ENCODE data around the gene ENDOD1. TPM values are rescaled to one million over a fixed set of nuclear protein-coding genes. Genes with fewer than 3 reads are reported as not detected.
A peak's percentile ranks its signal among the peaks of the same experiment; 100 is the strongest.
"Not testable (repeated sequence)": the region's sequence is repeated elsewhere in the genome, so short reads cannot be mapped to it uniquely, and the experiment has no call there.

ENDOD1 gene
- total RNA-seq, 4 donors from 2014 or later = 27.8 to 44.8 (median 35.9) TPM

DNA sequence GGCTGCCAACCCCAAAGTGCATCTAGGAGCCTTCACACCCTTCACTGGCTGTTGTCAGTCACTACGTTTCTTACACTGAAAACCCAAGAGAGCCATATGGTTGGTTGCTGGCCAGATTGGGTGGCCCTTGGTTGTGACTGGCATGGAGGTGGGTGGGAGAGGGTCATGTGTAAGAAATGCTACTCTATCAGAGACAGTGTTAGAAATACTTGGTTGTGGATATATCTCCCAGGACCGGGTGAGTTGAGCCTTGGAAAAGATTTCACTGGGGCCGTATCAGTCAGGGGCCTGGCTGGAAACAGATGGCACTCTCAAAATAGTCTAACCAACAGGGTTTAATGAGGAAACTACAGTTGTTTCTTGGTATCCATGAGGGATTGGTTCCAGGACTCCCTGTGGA lies 15.2 kb downstream of the ENDOD1 start:
- Histone ChIP-seq H3K4me3 (no peak overlapping the region), H3K27me3 (no peaks in the 10 kb centered on the region), H3K27ac (no peak overlapping the region), H3K9me3 (no peaks in the 10 kb centered on the region), H3K36me3 (peaks cover 0 to 12% (median 0%) of the 10 kb centered on the region in 3 donors), H3K4me1 (peaks cover 5 to 55% (median 19%) of the 10 kb centered on the region in 3 donors)
- DNase-seq = no peak
- 91 to 94% methylated on average over 3 of the region's 3 CpGs for WGBS, 2 donors
- no peak for TF ChIP-seq POLR2A (IDR thresholded peaks at IDR 0.05)
- TF ChIP-seq, protein P1, sequence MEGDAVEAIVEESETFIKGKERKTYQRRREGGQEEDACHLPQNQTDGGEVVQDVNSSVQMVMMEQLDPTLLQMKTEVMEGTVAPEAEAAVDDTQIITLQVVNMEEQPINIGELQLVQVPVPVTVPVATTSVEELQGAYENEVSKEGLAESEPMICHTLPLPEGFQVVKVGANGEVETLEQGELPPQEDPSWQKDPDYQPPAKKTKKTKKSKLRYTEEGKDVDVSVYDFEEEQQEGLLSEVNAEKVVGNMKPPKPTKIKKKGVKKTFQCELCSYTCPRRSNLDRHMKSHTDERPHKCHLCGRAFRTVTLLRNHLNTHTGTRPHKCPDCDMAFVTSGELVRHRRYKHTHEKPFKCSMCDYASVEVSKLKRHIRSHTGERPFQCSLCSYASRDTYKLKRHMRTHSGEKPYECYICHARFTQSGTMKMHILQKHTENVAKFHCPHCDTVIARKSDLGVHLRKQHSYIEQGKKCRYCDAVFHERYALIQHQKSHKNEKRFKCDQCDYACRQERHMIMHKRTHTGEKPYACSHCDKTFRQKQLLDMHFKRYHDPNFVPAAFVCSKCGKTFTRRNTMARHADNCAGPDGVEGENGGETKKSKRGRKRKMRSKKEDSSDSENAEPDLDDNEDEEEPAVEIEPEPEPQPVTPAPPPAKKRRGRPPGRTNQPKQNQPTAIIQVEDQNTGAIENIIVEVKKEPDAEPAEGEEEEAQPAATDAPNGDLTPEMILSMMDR (IDR thresholded peaks at IDR 0.05) = no peak
- intact Hi-C loops (cut with DNase I) = no loop called here

DNA sequence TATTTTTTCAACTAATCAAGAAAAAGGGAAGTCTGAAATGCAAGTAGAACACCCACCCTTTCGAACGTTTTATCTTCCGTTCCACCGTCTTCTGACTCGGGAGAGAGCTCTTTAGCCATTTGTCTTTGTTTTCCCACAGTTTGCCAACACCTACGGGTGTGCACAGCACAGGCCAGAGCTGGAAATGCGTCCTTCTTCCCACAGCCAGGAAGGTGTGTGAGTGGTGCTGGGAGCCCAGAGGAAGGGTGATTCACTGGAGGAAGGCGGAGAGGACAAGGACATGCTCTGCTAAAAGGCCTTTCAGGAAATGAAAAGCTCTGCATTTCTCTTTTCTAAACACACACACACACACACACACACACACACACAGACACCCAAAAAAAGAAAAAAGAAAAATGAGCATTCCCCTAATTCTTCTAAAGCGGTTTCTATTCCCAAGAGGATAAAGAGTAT lies 18.5 kb downstream of the ENDOD1 start:
- peaks cover 5 to 63% (median 19%) of the 10 kb centered on the region in 3 donors for H3K4me1 ChIP-seq
- peaks cover 0 to 9% (median 0%) of the 10 kb centered on the region in 3 donors for H3K36me3 ChIP-seq
- 14 to 40% methylated on average over 9 of the region's 9 CpGs for WGBS, 2 donors
- TF ChIP-seq POLR2A (IDR thresholded peaks at IDR 0.05) = no peak
- TF ChIP-seq, protein P1 (IDR thresholded peaks at IDR 0.05) = no peak
- H3K4me3 ChIP-seq = peak overlapping the region; percentile 3 to 31 (median 14)
- H3K27me3 ChIP-seq = no peaks in the 10 kb centered on the region
- intact Hi-C loops (cut with DNase I) = no loop called here
- peak overlapping the region; percentile 74 to 85 (median 82) for H3K27ac ChIP-seq
- no peaks in the 10 kb centered on the region for H3K9me3 ChIP-seq
- DNase-seq = no peak

DNA sequence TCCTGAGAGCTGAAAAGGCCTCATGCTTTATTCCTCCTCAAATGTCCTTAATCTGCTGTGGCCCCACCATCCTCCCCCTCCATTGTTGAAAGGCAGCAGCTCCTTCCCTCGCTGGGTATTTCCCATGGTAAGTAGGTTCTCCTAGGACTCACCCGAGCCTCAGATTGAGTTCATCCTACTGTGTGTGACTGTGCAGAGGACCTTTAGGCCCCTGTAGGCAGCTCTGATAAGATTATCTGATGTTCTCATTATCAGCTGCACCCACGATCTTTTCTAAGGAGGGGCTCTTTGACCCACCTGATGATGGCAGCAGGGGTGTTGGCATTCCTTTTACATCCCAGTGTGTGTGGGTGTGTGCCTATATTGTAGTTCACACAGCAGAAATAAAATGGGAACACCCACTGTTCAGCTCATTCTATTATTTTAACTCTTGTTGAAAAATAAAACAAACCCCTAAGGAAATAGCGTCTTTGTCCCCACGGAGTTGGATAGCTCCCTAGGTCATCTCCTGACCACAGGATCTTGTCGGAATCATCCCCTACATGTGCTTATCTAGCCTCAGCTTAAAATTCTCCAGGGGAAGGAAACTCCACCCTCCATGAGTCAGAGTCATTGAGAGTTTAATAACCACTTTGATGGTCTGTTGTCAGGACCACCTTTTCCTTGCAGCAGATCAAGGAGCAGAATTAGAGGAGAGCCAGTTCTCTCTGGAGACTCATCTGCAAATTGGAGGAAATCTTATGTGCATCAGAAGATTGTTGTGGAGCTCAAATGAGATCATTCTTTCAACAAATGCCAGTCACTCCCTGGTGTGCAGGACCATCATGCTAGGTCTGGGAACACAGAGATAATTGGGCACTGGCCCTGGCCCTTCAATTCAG lies 19.3 kb downstream of the ENDOD1 start:
- Histone ChIP-seq H3K36me3 (peaks cover 0 to 9% (median 0%) of the 10 kb centered on the region in 3 donors), H3K4me3 (peak overlapping the region in 1 of 4 donors; percentile 31), H3K4me1 (peaks cover 5 to 60% (median 17%) of the 10 kb centered on the region in 3 donors), H3K27me3 (no peaks in the 10 kb centered on the region), H3K27ac (peak overlapping the region; percentile 74 to 85 (median 82)), H3K9me3 (no peaks in the 10 kb centered on the region)
- 38 to 60% methylated on average over 6 of the region's 6 CpGs for WGBS, 2 donors
- intact Hi-C loops (cut with DNase I) = no loop called here
- no peak for DNase-seq
- TF ChIP-seq, protein P1 (IDR thresholded peaks at IDR 0.05) = no peak
- no peak for TF ChIP-seq POLR2A (IDR thresholded peaks at IDR 0.05)

DNA sequence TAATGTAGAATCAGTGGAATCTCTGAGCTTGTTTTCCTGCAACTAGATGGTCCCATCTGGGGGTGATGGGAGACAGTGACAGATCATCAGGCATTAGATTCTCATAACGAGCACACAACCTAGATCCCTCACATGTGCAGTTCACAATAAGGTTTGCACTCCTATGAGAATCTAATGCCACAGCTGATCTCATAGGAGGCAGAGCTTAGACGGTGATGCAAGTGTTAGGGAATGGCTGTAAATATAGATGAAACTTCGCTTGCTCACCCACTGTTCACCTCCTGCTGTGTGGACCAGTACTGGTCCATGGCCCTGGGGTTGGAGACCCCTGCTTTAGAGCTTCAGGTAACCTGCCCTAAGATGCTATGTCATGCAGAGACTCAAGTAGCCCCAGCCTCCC lies 21.8 kb downstream of the ENDOD1 start:
- intact Hi-C loops (cut with DNase I); H3K4me3 ChIP-seq; H3K27ac ChIP-seq; H3K36me3 ChIP-seq; H3K9me3 ChIP-seq; DNase-seq; H3K27me3 ChIP-seq: not testable (repeated sequence)
- 78 to 97% methylated on average over 1 to 3 of the region's 3 CpGs for WGBS, 2 donors
- H3K4me1 ChIP-seq = peaks cover 5 to 42% (median 16%) of the 10 kb centered on the region in 3 donors

DNA sequence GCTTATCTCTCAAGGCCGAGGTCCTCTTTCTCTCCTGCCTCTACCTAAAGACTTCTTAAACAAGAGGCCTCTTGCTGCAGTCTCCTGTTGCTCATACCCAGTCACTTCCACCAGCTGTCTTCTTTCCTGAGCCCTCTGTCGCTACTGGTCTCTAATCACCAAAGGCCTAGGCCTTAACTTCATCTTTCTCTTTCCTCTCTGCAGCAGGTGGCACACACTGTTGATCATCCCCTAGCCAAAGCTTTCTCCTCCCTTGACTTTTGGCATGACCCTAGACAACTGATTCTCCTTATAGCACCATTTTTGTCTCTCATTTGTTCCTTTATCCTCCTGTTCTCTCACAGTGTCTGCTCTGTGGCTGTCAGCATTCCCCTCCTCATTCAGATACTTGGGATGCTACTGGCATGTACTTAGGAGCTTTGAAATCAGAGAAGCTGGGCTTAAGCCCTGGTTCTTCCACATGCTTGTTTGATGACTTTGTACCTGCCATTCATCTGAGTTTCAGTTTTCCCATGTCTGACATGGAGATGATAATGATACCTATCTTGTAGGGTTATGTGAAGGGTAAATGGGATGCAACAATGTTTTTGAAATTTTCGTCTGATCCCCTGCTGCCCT lies 22.4 kb downstream of the ENDOD1 start:
- WGBS, 2 donors = 82 to 85% methylated on average over 3 of the region's 3 CpGs
- no peaks in the 10 kb centered on the region for H3K27me3 ChIP-seq
- TF ChIP-seq, protein P1 (IDR thresholded peaks at IDR 0.05) = no peak
- no peak for TF ChIP-seq POLR2A (IDR thresholded peaks at IDR 0.05)
- H3K36me3 ChIP-seq = peaks cover 0 to 9% (median 0%) of the 10 kb centered on the region in 3 donors
- no peaks in the 10 kb centered on the region for H3K9me3 ChIP-seq
- DNase-seq = no peak
- no peak overlapping the region for H3K27ac ChIP-seq
- intact Hi-C loops (cut with DNase I) = no loop called here
- no peak overlapping the region for H3K4me3 ChIP-seq
- peaks cover 5 to 38% (median 11%) of the 10 kb centered on the region in 3 donors for H3K4me1 ChIP-seq

Measured in esophagus squamous epithelium (tissue), 5 donors.